Measurements from ENCODE around the gene COX7A2. TPM values are rescaled to one million over a fixed set of nuclear protein-coding genes. Genes with fewer than 3 reads are reported as not detected.

Gene COX7A2
- total and polyA plus RNA-seq, 2 of the 4 experiments (the other 2 are of a cell fraction) = 174 to 776 TPM

GRCh38 chr6:75234126-75234865 is 9.3 kb downstream of the COX7A2 start:
- no peak overlapping the region for H3K27ac ChIP-seq (ENCODE audit: insufficient read depth, low read length)
- no peak overlapping the region for H3K14ac ChIP-seq (replicated peaks; ENCODE audit: low read depth, low read length)
- no peak overlapping the region for H3K4me2 ChIP-seq (ENCODE audit: low read depth, low read length)
- H2BK20ac ChIP-seq (ENCODE audit: low read depth, low read length) = no peak overlapping the region
- no CpG with 5 or more reads among the region's 3 CpGs for WGBS, 2 experiments (ENCODE audit: extremely low coverage in 2 of 2, insufficient read length in 1 of 2)
- H3K4ac ChIP-seq (ENCODE audit: low read depth, low read length) = no peak overlapping the region
- H2BK5ac ChIP-seq (ENCODE audit: low read depth, low read length, poor library complexity, severe bottlenecking) = no peak overlapping the region
- H3K9ac ChIP-seq (ENCODE audit: low read depth, low read length) = no peak overlapping the region
- CTCF ChIA-PET = interaction anchor here (0.6 to 0.7 kb wide), 2 partner anchors 8 to 23 kb away, joined by 3 read pairs; no protein-coding TSS in a partner anchor
- H2AK9ac ChIP-seq (replicated peaks; ENCODE audit: low read depth, low read length, poor library complexity) = no peak overlapping the region
- H4K5ac ChIP-seq (ENCODE audit: low read depth, low read length) = no peak overlapping the region
- peaks cover 0 to 6% of the 10 kb centered on the region in 2 experiments; a peak in 3 of 4 replicates for H3K79me1 ChIP-seq (ENCODE audit: low read depth in 1 of 2, low read length in 2 of 2)
- ATAC-seq (ENCODE audit: low read depth) = no peak
- dilution Hi-C loops (cut with HindIII; ENCODE audit: low sequenced_read_pairs, unreplicated experiment) (no loop called here), in situ Hi-C loops (cut with MboI; ENCODE audit: low sequenced_read_pairs) (no loop called here), intact Hi-C loops (cut with micrococcal nuclease) (no loop called here)
- no peaks in the 10 kb centered on the region for H3K9me3 ChIP-seq (ENCODE audit: control insufficient read depth, insufficient read depth, low read length)
- no peak for DNase-seq
- no peak overlapping the region for H2BK15ac ChIP-seq (ENCODE audit: low read depth, low read length)
- no peak overlapping the region for H4K91ac ChIP-seq (ENCODE audit: insufficient read depth, low read depth, low read length)
- H4K8ac ChIP-seq (ENCODE audit: low read depth in 2 of 2, low read length in 2 of 2) = no peak overlapping the region
- H3K23ac ChIP-seq (ENCODE audit: low read depth, low read length) = no peak overlapping the region
- no peak overlapping the region for H2AK5ac ChIP-seq (ENCODE audit: low read depth, low read length)
- no peaks in the 10 kb centered on the region for H4K20me1 ChIP-seq (ENCODE audit: insufficient read depth, low read length)
- no peaks in the 10 kb centered on the region for H3K9me1 ChIP-seq (ENCODE audit: insufficient read depth, low read length)
- BruUV-seq (replicated peaks) = no TSS peak
- TF ChIP-seq POLR2A (IDR thresholded peaks at IDR 0.05; ENCODE audit: low read depth, low read length) = no peak
- TF ChIP-seq CTCF (conservative IDR thresholded peaks at IDR 0.05; ENCODE audit: low read depth, low read length) = no peak
- peaks cover 13% of the 10 kb centered on the region for H3K36me3 ChIP-seq (ENCODE audit: control insufficient read depth, insufficient read depth, low read length)
- no peak overlapping the region for H2BK120ac ChIP-seq (ENCODE audit: low read depth, low read length)
- H3K4me1 ChIP-seq (ENCODE audit: control insufficient read depth, insufficient read depth, low read length) = no peaks in the 10 kb centered on the region
- H2AFZ ChIP-seq (replicated peaks; ENCODE audit: low read length, poor library complexity) = no peak overlapping the region
- H3K18ac ChIP-seq (ENCODE audit: low read depth, low read length) = no peak overlapping the region
- no peak overlapping the region for H3K56ac ChIP-seq (ENCODE audit: extremely low read depth, insufficient read depth, low read length)
- POLR2A ChIA-PET (ENCODE audit: unreplicated experiment) = no interaction called here
- no peaks in the 10 kb centered on the region for H3K27me3 ChIP-seq (ENCODE audit: control insufficient read depth, insufficient read depth, low read length)
- no peak overlapping the region for H3K4me3 ChIP-seq (ENCODE audit: insufficient read depth, low read depth, low read length)
